PFSK-1 (cell line): ENCODE measurements around the gene ZCCHC24.

Experiments
- FOXP2 ChIP-seq: optimal IDR thresholded peaks from 2 replicates; pipeline ENCODE3; 2011; ENCODE audit warnings: borderline replicate concordance, control low read depth, inconsistent platforms; ENCODE audit not compliant: insufficient read depth; ENCODE audit errors: extremely low read length, extremely low read depth
- POLR2AphosphoS5 ChIP-seq: IDR thresholded peaks from 2 replicates; pipeline ENCODE4 v1.6.1; 2012; ENCODE audit warnings: low read depth, mild to moderate bottlenecking, control low read depth, low read length, moderate library complexity
- SIN3A ChIP-seq: IDR thresholded peaks from 2 replicates; pipeline ENCODE4 v1.6.1; 2012; ENCODE audit warnings: mild to moderate bottlenecking, low read length, moderate library complexity, borderline replicate concordance; ENCODE audit not compliant: insufficient read depth
- TAF1 ChIP-seq: IDR thresholded peaks from 2 replicates; pipeline ENCODE4 v1.6.1; 2012; ENCODE audit warnings: low read length, control low read depth, borderline replicate concordance; ENCODE audit not compliant: insufficient read depth
- TF ChIP-seq, protein P1 (sequence below), 2 experiments: IDR thresholded peaks; 2 replicates each; pipeline versions ENCODE4 v1.6.1 to v1.8.0; 2011 to 2012; ENCODE audit warnings: low read depth in 2 of 2, low read length in 2 of 2, control low read depth in 1 of 2, inconsistent platforms in 1 of 2, mild to moderate bottlenecking in 1 of 2, moderate library complexity in 1 of 2; ENCODE audit not compliant: insufficient read depth in 1 of 2

Gene ZCCHC24

DNA sequence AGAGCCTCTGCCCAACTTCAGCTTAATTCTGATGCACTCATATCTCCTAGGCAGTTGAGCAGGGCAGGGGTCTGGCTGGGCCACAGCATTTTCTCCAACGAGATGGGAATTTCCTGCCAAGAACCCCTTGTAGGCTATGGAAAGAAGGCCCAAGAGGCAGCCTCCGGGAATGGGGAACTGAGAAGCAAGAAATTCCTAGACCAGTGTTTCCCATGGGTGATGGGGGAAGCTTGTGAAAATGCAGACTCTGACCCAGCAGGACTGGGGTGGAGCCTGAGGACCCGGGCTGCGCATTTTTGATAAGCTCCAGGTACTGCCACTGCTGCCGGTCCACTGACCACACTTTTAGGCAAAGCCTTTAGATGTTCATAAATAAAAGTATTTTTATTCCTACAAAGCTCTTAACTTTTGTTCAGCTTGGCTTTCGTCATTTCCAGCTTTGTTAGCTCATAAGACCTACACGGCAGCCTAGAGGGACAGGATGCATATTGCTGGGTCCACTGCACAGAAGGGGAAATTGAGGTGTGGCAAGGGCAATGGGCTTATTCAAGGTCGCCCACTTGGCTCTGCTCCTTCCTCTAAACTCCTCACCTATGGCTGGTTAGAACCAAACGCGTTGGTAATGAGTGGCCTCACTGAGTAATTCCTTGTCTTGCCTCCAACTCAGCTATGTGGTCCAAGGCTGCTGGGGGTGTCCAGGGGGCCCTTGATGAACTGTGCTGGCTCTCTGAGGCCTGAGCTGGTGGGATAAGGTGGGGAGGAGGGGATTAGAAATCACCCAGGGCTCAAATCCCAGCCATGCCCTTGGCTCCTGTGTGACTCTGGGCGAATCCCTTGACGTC is 29.5 kb downstream of the ZCCHC24 start:
- TF ChIP-seq SIN3A (no peak), FOXP2 (no peak), POLR2AphosphoS5 (no peak), TAF1 (no peak)
- TF ChIP-seq, protein P1, sequence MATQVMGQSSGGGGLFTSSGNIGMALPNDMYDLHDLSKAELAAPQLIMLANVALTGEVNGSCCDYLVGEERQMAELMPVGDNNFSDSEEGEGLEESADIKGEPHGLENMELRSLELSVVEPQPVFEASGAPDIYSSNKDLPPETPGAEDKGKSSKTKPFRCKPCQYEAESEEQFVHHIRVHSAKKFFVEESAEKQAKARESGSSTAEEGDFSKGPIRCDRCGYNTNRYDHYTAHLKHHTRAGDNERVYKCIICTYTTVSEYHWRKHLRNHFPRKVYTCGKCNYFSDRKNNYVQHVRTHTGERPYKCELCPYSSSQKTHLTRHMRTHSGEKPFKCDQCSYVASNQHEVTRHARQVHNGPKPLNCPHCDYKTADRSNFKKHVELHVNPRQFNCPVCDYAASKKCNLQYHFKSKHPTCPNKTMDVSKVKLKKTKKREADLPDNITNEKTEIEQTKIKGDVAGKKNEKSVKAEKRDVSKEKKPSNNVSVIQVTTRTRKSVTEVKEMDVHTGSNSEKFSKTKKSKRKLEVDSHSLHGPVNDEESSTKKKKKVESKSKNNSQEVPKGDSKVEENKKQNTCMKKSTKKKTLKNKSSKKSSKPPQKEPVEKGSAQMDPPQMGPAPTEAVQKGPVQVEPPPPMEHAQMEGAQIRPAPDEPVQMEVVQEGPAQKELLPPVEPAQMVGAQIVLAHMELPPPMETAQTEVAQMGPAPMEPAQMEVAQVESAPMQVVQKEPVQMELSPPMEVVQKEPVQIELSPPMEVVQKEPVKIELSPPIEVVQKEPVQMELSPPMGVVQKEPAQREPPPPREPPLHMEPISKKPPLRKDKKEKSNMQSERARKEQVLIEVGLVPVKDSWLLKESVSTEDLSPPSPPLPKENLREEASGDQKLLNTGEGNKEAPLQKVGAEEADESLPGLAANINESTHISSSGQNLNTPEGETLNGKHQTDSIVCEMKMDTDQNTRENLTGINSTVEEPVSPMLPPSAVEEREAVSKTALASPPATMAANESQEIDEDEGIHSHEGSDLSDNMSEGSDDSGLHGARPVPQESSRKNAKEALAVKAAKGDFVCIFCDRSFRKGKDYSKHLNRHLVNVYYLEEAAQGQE (IDR thresholded peaks at IDR 0.05; ENCODE audit: insufficient read depth in 1 of 2, low read depth in 2 of 2, low read length in 2 of 2) = no peak

DNA sequence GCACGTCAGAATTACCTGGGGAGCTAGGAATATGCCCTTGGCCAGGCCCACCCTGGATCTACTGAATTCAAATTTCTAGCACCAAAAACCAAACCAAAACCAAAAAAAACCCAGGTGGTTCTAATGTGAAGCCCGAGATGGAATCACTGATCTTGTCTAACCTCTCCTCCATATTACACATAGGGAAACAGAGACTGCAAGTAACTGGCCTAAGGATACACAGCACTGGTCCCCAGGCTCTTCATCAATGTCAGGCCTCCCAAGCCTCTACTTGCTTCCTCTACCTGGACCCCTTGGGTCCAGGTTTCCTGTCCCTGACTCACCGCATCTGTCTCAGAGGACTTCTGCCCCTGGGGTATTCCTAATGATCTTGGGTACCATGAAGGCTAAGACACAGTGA is 30.7 kb downstream of the ZCCHC24 start:
- TF ChIP-seq TAF1 (no peak), FOXP2 (no peak), POLR2AphosphoS5 (no peak), SIN3A (no peak)
- TF ChIP-seq, protein P1 (IDR thresholded peaks at IDR 0.05; ENCODE audit: insufficient read depth in 1 of 2, low read depth in 2 of 2, low read length in 2 of 2) = no peak

- TF ChIP-seq FOXP2 = no peak
- no peak for TF ChIP-seq SIN3A
- no peak for TF ChIP-seq POLR2AphosphoS5
- no peak for TF ChIP-seq TAF1
- TF ChIP-seq, protein P1 (IDR thresholded peaks at IDR 0.05; ENCODE audit: insufficient read depth in 1 of 2, low read depth in 2 of 2, low read length in 2 of 2) = no peak
Observed at GRCh38 chr10:79413196-79413595, 32.2 kb downstream of the ZCCHC24 start.

GRCh38 chr10:79412516-79412915 is 32.9 kb downstream of the ZCCHC24 start:
- TF ChIP-seq, protein P1 (IDR thresholded peaks at IDR 0.05; ENCODE audit: insufficient read depth in 1 of 2, low read depth in 2 of 2, low read length in 2 of 2) = no peak
- TF ChIP-seq TAF1 (no peak), SIN3A (no peak), FOXP2 (no peak), POLR2AphosphoS5 (no peak)
